Ovary (tissue), 9 donors: ENCODE data around the gene VWA5B1. TPM values are rescaled to one million over a fixed set of nuclear protein-coding genes. Genes with fewer than 3 reads are reported as not detected.

Source experiments
- DNase-seq, 5 donors: peaks; one replicate each; pipeline ENCODE4 v3.0.0-alpha.2; 2019 to 2020
- H3K27ac ChIP-seq, 2 donors: fragments of 200-600 bp; one replicate each; pipeline versions ENCODE4 v1.5.1 to v1.8.0; 2019 to 2022
- H3K27me3 ChIP-seq: fragments of 200-600 bp; one replicate; pipeline ENCODE4 v1.8.0; 2022
- H3K36me3 ChIP-seq: fragments of 200-600 bp; sonication (generic); one replicate; pipeline ENCODE4 v1.5.1; 2019
- H3K4me1 ChIP-seq: one replicate; pipeline ENCODE4 v1.8.1; 2013; ENCODE audit warnings: mild to moderate bottlenecking, moderate library complexity; ENCODE audit not compliant: insufficient read depth
- H3K4me3 ChIP-seq: fragments of 200-600 bp; sonication (generic); one replicate; pipeline ENCODE4 v1.5.1; 2017
- H3K9me3 ChIP-seq, 2 donors: fragments of 200-600 bp in 1 of 2; sonication (generic) in 1 of 2; one replicate each; pipeline versions ENCODE4 v1.5.1 to v1.8.1; 2013 to 2019; ENCODE audit warnings: mild to moderate bottlenecking in 1 of 2, moderate library complexity in 1 of 2
- EP300 ChIP-seq: sonication (generic); formaldehyde crosslinking; IDR thresholded peaks from one replicate; pipeline ENCODE4 v1.6.1; 2017; ENCODE audit warnings: antibody characterized with exemption
- POLR2A ChIP-seq: fragments of 450-650 bp; IDR thresholded peaks from one replicate; pipeline ENCODE4 v1.6.1; 2017; ENCODE audit warnings: antibody characterized with exemption, mild to moderate bottlenecking, moderate library complexity
- whole genome bisulfite sequencing, 3 donors: extraction: QIAGEN DNeasy Blood & Tissue Kit in 1 of 3; methylation state at CpG; one replicate each; pipeline versions ENCODE4 v1.1.5 to v1.1.7; 2013 to 2017; 5-methylcytosine and 5-hydroxymethylcytosine counted together
- intact Hi-C, 4 donors: fragments of 100-400 bp; cut with DNase I; formaldehyde crosslinking; loops; one replicate each; pipeline versions ENCODE4 v1.11.0 to v1.15.1; 2022 to 2023
- polyA plus RNA-seq, 2 donors: library from polyadenylated mRNA; stranded (reverse); fragments of 200-250 nt in 1 of 2; fragments of 350-450 nt in 1 of 2; fragmentation: Illumina TruSeq in 1 of 2; extraction: RNeasy Lipid Tissue Mini Kit (QIAGEN cat#74804) in 1 of 2; gene quantifications; one replicate each; pipeline ENCODE4 v1.2.3, GENCODE V29; 2013 to 2014
- total RNA-seq, 7 donors: library from RNA; depleted of rRNA in 2 of 7; stranded (reverse); fragments of >200 nt in 2 of 7; fragmentation: NEBNext Ultra II Directional in 3 of 7; extraction: Animal tissue kit (Norgen Biotek cat#: 25700) in 3 of 7; gene quantifications; one replicate each; pipeline versions ENCODE4 v1.1.0 to v1.2.4, GENCODE V29; 2016 to 2023
- TF ChIP-seq, protein P1 (sequence below), 3 donors: fragments of 450-650 bp in 2 of 3; fragments of 200-600 bp in 1 of 3; IDR thresholded peaks; one replicate each; pipeline versions ENCODE4 v1.5.1 to v1.8.0; 2016 to 2022; ENCODE audit warnings: antibody characterized with exemption in 3 of 3, mild to moderate bottlenecking in 1 of 3
- donor health status: DM: no; HTN: no; CAD: no; lungs with moderate emphysema.
- donor health status: DM: no; HTN: no; CAD: no.
- donor health status: Bipolar disorder and iron deficiency.
- donor health status: DM: yes; HTN: yes; CAD: no.
- donor health status: DM: no; HTN: no; CAD: no.
- donor health status: DM: yes; HTN: yes; CAD: no.

The VWA5B1 gene
- total and polyA plus RNA-seq, 9 donors, result 0.10 to 1.5 (median 0.21) TPM; not detected in 5

DNA sequence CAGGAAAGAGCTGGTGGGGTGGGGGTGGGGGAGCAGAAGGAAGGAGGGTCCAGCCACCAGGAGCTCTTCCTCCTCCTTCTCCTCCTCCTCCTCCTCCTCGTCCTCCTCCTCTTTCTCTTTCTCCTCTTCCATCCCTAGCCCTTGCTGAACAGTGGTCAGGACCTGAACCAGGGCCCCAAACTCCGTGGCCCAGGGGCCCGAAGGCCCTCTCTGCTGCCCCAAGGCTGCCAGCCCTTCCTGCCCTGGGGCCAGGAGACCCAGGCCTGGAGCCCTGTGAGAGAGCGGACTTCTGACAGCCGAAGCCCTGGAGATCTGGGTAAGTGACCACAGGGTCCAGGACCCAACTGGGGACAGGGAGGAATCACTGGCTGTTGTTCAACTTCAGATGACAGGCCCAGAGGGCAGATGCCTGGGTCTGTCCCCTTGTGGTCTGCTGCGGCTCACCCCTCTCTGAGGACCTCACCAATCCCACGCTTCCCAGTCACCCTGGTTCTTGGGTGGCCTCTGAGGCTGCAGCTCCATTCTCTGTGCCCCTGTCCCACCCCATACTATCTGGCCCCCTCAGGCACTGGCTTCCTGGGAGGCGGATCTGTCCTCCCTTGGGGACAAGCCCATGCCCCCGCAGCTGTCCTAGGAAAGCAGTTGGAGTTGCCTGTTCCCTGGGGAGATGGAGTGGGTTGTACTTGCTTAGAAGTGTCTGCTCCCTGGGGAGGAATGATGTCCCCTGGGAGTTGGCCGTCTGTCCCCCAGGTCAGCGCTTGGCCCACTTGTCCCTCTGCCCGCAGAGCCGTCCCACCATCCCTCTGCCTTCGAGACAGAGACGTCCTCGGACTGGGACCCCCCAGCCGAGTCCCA is 51.8 kb downstream of the VWA5B1 start:
- peaks cover 0 to 2% of the 10 kb centered on the region in 2 donors for H3K9me3 ChIP-seq
- 48 to 60% (median 57%) methylated on average over 16 to 17 of the region's 17 CpGs for WGBS, 3 donors
- H3K36me3 ChIP-seq, result no peaks in the 10 kb centered on the region
- no peak for DNase-seq
- peaks cover 2% of the 10 kb centered on the region for H3K4me1 ChIP-seq
- no peaks in the 10 kb centered on the region for H3K27me3 ChIP-seq
- no peak for TF ChIP-seq EP300
- TF ChIP-seq, protein P1, sequence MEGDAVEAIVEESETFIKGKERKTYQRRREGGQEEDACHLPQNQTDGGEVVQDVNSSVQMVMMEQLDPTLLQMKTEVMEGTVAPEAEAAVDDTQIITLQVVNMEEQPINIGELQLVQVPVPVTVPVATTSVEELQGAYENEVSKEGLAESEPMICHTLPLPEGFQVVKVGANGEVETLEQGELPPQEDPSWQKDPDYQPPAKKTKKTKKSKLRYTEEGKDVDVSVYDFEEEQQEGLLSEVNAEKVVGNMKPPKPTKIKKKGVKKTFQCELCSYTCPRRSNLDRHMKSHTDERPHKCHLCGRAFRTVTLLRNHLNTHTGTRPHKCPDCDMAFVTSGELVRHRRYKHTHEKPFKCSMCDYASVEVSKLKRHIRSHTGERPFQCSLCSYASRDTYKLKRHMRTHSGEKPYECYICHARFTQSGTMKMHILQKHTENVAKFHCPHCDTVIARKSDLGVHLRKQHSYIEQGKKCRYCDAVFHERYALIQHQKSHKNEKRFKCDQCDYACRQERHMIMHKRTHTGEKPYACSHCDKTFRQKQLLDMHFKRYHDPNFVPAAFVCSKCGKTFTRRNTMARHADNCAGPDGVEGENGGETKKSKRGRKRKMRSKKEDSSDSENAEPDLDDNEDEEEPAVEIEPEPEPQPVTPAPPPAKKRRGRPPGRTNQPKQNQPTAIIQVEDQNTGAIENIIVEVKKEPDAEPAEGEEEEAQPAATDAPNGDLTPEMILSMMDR (IDR thresholded peaks at IDR 0.05), result no peak
- TF ChIP-seq POLR2A, result no peak
- intact Hi-C loops, result no loop called here
- no peak overlapping the region for H3K27ac ChIP-seq
- peak overlapping the region; percentile 10 for H3K4me3 ChIP-seq

- Histone ChIP-seq H3K36me3 (no peaks in the 10 kb centered on the region), H3K4me1 (peaks cover 2% of the 10 kb centered on the region), H3K27me3 (no peaks in the 10 kb centered on the region), H3K4me3 (peak overlapping the region; percentile 10), H3K27ac (no peak overlapping the region), H3K9me3 (peaks cover 0 to 2% of the 10 kb centered on the region in 2 donors)
- TF ChIP-seq, protein P1 (IDR thresholded peaks at IDR 0.05), result no peak
- no peak for TF ChIP-seq POLR2A
- 3 to 8% (median 5%) methylated on average over 28 to 59 of the region's 59 CpGs for WGBS, 3 donors
- intact Hi-C loops, result no loop called here
- DNase-seq, result peak; percentile 73 to 85 (median 79)
Observed at GRCh38 chr1:20343149-20343937, 52.7 kb downstream of the VWA5B1 start.

DNA sequence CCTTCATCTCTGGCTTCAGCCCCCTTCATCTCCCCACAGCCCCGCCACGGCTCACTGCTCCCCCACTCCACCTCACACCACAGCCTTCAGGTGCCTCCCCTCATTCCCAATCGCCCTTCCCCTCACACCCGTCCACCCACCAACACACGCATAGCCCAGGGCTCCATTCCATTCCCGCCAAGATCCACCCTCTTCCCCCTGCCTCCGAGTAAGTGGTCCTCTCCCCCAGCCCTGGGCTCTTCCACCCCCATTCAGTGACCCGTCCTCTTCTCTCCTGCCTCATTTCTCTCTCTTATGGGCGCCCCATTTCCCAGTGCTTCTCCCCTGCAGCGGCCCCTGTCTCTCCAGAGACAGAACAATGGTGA is 53.2 kb downstream of the VWA5B1 start:
- no peak for DNase-seq
- intact Hi-C loops, result no loop called here
- peak overlapping the region; percentile 10 for H3K4me3 ChIP-seq
- peaks cover 0 to 2% of the 10 kb centered on the region in 2 donors for H3K9me3 ChIP-seq
- H3K27ac ChIP-seq, result no peak overlapping the region
- 21 to 36% (median 27%) methylated on average over 9 to 10 of the region's 10 CpGs for WGBS, 3 donors
- TF ChIP-seq EP300 (no peak), POLR2A (no peak)
- TF ChIP-seq, protein P1 (IDR thresholded peaks at IDR 0.05), result no peak
- peaks cover 2% of the 10 kb centered on the region for H3K4me1 ChIP-seq
- no peaks in the 10 kb centered on the region for H3K36me3 ChIP-seq
- no peaks in the 10 kb centered on the region for H3K27me3 ChIP-seq

DNA sequence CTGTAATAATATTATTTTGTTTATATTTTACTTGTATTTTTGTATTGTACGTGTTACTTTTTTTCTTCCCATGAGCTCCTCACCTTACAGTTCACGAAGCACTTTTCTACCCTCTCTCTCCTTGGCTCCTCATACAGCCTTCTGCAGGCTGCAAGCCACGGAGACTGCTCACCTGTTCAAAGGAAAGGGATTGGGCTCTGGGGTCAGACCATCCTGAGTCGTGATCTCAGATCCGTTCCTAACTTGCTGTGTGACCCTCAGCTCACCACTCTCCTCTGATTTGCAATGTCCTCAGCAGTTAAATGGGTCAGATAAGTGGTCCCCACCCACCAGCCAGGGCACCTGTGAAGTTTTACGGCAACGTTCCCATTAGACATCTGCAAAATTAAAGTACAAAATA is 54.1 kb downstream of the VWA5B1 start:
- H3K4me3 ChIP-seq, result no peak overlapping the region
- no peaks in the 10 kb centered on the region for H3K27me3 ChIP-seq
- H3K36me3 ChIP-seq, result no peaks in the 10 kb centered on the region
- 46 to 59% (median 59%) methylated on average over 7 of the region's 7 CpGs for WGBS, 3 donors
- peaks cover 2% of the 10 kb centered on the region for H3K4me1 ChIP-seq
- H3K27ac ChIP-seq, result no peak overlapping the region
- peaks cover 0 to 2% of the 10 kb centered on the region in 2 donors for H3K9me3 ChIP-seq
- no peak for TF ChIP-seq EP300
- TF ChIP-seq POLR2A, result no peak
- DNase-seq, result no peak
- intact Hi-C loops, result no loop called here
